AG20443 (cell line): ENCODE measurements around the gene THAP7.
A peak's percentile ranks its signal among the peaks of the same experiment; 100 is the strongest.

Experiments
- DNase-seq: peaks from one replicate; pipeline ENCODE4 v3.0.0; 2012; ENCODE audit warnings: low spot score, mixed read lengths

The THAP7 gene

GRCh38 chr22:20964090-20964798, 37.7 kb downstream of the THAP7 start:
- no peak for DNase-seq

GRCh38 chr22:20963201-20964052, 38.5 kb downstream of the THAP7 start:
- no peak for DNase-seq

- DNase-seq, result no peak
Measured at GRCh38 chr22:20962491-20962945, 39.4 kb downstream of the THAP7 start.

GRCh38 chr22:20960609-20961008, 41.3 kb downstream of the THAP7 start:
- no peak for DNase-seq

- DNase-seq, result no peak
Measured at GRCh38 chr22:20959578-20960461, 42.1 kb downstream of the THAP7 start.

- DNase-seq, result peak; percentile 62
Measured at GRCh38 chr22:20957683-20958431, 44.1 kb downstream of the THAP7 start.

- DNase-seq, result peak; percentile 59
Measured at GRCh38 chr22:20957102-20957682, 44.7 kb downstream of the THAP7 start.

GRCh38 chr22:20956258-20957101, 45.4 kb downstream of the THAP7 start:
- DNase-seq, result no peak

- no peak for DNase-seq
Measured at GRCh38 chr22:20955548-20955947, 46.4 kb downstream of the THAP7 start.

- DNase-seq, result peak; percentile 37
Measured at GRCh38 chr22:20953668-20954500, 48.0 kb downstream of the THAP7 start.

GRCh38 chr22:20953342-20953608, 48.6 kb downstream of the THAP7 start:
- no peak for DNase-seq

GRCh38 chr22:20952544-20953341, 49.2 kb downstream of the THAP7 start:
- DNase-seq, result no peak

GRCh38 chr22:20951932-20952380, 50.0 kb downstream of the THAP7 start:
- no peak for DNase-seq

- DNase-seq, result no peak
Measured at GRCh38 chr22:20951151-20951931, 50.6 kb downstream of the THAP7 start.

- DNase-seq, result no peak
Measured at GRCh38 chr22:20949698-20950183, 52.2 kb downstream of the THAP7 start.
